ENCODE measurements around the gene DPF3.

GRCh38 chr14:72652179-72652578 is 241.7 kb downstream of the DPF3 start:
- TF ChIP-seq, protein P1, sequence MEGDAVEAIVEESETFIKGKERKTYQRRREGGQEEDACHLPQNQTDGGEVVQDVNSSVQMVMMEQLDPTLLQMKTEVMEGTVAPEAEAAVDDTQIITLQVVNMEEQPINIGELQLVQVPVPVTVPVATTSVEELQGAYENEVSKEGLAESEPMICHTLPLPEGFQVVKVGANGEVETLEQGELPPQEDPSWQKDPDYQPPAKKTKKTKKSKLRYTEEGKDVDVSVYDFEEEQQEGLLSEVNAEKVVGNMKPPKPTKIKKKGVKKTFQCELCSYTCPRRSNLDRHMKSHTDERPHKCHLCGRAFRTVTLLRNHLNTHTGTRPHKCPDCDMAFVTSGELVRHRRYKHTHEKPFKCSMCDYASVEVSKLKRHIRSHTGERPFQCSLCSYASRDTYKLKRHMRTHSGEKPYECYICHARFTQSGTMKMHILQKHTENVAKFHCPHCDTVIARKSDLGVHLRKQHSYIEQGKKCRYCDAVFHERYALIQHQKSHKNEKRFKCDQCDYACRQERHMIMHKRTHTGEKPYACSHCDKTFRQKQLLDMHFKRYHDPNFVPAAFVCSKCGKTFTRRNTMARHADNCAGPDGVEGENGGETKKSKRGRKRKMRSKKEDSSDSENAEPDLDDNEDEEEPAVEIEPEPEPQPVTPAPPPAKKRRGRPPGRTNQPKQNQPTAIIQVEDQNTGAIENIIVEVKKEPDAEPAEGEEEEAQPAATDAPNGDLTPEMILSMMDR (IDR thresholded peaks at IDR 0.05 in 4 of 5, conservative IDR thresholded peaks at IDR 0.05 in 1 of 5): no peak
- no peak for TF ChIP-seq POLR2A (IDR thresholded peaks at IDR 0.05)

Data from gastrocnemius medialis (tissue), 4 donors.